Fibroblast of the aortic adventitia (primary cell): Measurements from ENCODE around the gene VAMP8. TPM values are rescaled to one million over a fixed set of nuclear protein-coding genes. Genes with fewer than 3 reads are reported as not detected.

Experiments
- DNase-seq: peaks from one replicate; pipeline ENCODE4 v3.0.0-alpha.2; 2010; ENCODE audit warnings: low read depth
- H3K4me3 ChIP-seq: 2 replicates; pipeline ENCODE4 v1.5.1; 2011; ENCODE audit warnings: low read depth, mild to moderate bottlenecking, control low read depth, low read length, moderate library complexity
- small RNA-seq: library from RNA; depleted of rRNA; stranded (forward); fragments of <200 nt; gene quantifications from one replicate; pipeline ENCODE3, GENCODE V24; 2012
- total RNA-seq: library from RNA; depleted of rRNA; stranded (reverse); fragments of >200 nt; gene quantifications from 2 replicates; pipeline ENCODE4 v1.2.3, GENCODE V29; 2012; ENCODE audit warnings: low replicate concordance
- TF ChIP-seq, protein P1 (sequence below): IDR thresholded peaks from 2 replicates; pipeline ENCODE4 v1.5.1; 2011; ENCODE audit warnings: mild to moderate bottlenecking, low read length, control low read depth, inconsistent platforms; ENCODE audit not compliant: insufficient read depth

VAMP8 gene
- total RNA-seq, 1 donor: 0.54 TPM

DNA sequence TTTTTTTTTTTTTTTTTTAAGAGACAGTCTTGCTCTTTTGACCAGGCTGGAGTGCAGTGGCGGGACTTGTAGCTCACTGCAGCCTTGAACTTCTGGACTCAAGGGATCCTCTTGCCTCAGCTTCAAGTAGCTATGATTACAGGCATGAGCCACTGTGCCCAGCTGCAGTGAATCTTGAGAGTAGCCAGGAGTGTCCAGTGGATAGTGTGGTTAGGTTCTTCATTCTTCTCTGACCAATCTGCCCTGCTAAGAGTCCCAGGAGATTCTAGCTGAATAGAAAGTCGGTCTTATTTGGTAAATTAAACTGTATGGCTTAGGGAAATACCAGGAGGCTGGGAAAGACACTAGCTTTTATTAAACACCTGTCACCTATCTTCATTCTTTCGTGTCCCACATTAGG, 53.9 kb downstream of the VAMP8 start:
- TF ChIP-seq, protein P1, sequence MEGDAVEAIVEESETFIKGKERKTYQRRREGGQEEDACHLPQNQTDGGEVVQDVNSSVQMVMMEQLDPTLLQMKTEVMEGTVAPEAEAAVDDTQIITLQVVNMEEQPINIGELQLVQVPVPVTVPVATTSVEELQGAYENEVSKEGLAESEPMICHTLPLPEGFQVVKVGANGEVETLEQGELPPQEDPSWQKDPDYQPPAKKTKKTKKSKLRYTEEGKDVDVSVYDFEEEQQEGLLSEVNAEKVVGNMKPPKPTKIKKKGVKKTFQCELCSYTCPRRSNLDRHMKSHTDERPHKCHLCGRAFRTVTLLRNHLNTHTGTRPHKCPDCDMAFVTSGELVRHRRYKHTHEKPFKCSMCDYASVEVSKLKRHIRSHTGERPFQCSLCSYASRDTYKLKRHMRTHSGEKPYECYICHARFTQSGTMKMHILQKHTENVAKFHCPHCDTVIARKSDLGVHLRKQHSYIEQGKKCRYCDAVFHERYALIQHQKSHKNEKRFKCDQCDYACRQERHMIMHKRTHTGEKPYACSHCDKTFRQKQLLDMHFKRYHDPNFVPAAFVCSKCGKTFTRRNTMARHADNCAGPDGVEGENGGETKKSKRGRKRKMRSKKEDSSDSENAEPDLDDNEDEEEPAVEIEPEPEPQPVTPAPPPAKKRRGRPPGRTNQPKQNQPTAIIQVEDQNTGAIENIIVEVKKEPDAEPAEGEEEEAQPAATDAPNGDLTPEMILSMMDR: no peak
- no peak overlapping the region for H3K4me3 ChIP-seq
- no peak for DNase-seq

Small RNAs within 50 kb of the gene (small RNA-seq; reads per million reads assigned to genes)
- gene RN7SL126P: not detected

Other genes starting within 250 kb of the VAMP8 start
- gene TGOLN2, start 249.6 kb upstream of the VAMP8 start, total RNA-seq: 90.3 and 112 TPM in 2 replicates
- gene RETSAT, start 223.1 kb upstream of the VAMP8 start, total RNA-seq: 31.2 and 60.1 TPM in 2 replicates
- gene ELMOD3, start 222.8 kb upstream of the VAMP8 start, total RNA-seq: 9.0 and 19.3 TPM in 2 replicates
- 131 and 144 TPM in 2 replicates for gene CAPG, start 167.2 kb upstream of the VAMP8 start, total RNA-seq
- gene SH2D6, start 158.9 kb upstream of the VAMP8 start, total RNA-seq: 0.27 TPM in 1 of 2 replicates, not detected in the other
- gene MAT2A, start 38.4 kb upstream of the VAMP8 start, total RNA-seq: 161 and 179 TPM in 2 replicates
- 26.7 and 43.3 TPM in 2 replicates for gene GGCX, start 16.1 kb upstream of the VAMP8 start, total RNA-seq
- 33.8 and 56.2 TPM in 2 replicates for gene VAMP5, start 6.8 kb downstream of the VAMP8 start, total RNA-seq
- 86.7 and 213 TPM in 2 replicates for gene RNF181, start 18.2 kb downstream of the VAMP8 start, total RNA-seq
- gene TMEM150A, start 25.1 kb downstream of the VAMP8 start, total RNA-seq: 7.4 and 8.6 TPM in 2 replicates
- gene C2orf68, start 34.5 kb downstream of the VAMP8 start, total RNA-seq: 4.6 and 22.2 TPM in 2 replicates
- gene USP39, start 38.6 kb downstream of the VAMP8 start, total RNA-seq: 45.6 and 251 TPM in 2 replicates
- gene SFTPB, start 90.6 kb downstream of the VAMP8 start, total RNA-seq: 0.09 TPM in 1 of 2 replicates, not detected in the other
- not detected in 2 replicates for gene GNLY, start 116.8 kb downstream of the VAMP8 start, total RNA-seq
- gene ATOH8, start 176.4 kb downstream of the VAMP8 start, total RNA-seq: 17.0 and 22.0 TPM in 2 replicates